ENCODE data around the gene IFT122.

- TF ChIP-seq CTCF (IDR thresholded peaks at IDR 0.05) = no peak
- no peak for TF ChIP-seq POLR2AphosphoS5 (IDR thresholded peaks at IDR 0.05)
- no peak for TF ChIP-seq POLR2A (IDR thresholded peaks at IDR 0.05)
Observed at GRCh38 chr3:129507181-129507831, 67.3 kb downstream of the IFT122 start.
